ENCODE measurements around the gene OR5AU1. TPM values are rescaled to one million over a fixed set of nuclear protein-coding genes. Genes with fewer than 3 reads are reported as not detected.

OR5AU1 gene
- total RNA-seq, 2 experiments from 2014 or later, result 0.07 TPM; not detected in 1

DNA sequence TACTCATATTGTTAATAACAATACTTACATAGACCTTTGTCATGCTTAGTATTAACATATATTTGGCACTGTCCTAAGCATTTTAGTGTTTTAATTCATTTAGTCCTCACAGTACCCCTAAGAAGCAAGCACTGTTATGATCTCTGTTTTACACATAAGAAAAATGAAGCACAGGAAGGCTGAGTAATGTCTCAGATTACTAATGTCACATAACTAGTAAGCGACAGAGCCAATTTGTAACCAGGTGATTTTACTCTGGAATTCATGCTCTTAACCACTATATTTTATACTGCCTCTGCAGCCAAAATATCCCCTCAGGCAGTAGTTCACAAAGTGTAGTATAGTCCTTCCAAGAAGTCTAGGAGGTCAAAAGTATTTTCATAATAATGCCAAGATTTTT, 34.7 kb downstream of the OR5AU1 start:
- ChIA-PET CTCF (interaction anchor here (1.8 kb wide), 1 partner anchor 107 kb away, joined by 7 read pairs; no protein-coding TSS in a partner anchor), POLR2A (no interaction called here)
- peaks cover 18% of the 10 kb centered on the region for H3K27me3 Mint-ChIP-seq
- no peaks in the 10 kb centered on the region for H3K9me3 Mint-ChIP-seq
- intact Hi-C loops (cut with micrococcal nuclease), result no loop called here
- ATAC-seq, result no peak
- no peak for DNase-seq
- H3K36me3 Mint-ChIP-seq (ENCODE audit: low read depth), result no peaks in the 10 kb centered on the region
- no peaks in the 10 kb centered on the region for H3K4me1 Mint-ChIP-seq (ENCODE audit: low read depth)
- TF ChIP-seq, protein P1, sequence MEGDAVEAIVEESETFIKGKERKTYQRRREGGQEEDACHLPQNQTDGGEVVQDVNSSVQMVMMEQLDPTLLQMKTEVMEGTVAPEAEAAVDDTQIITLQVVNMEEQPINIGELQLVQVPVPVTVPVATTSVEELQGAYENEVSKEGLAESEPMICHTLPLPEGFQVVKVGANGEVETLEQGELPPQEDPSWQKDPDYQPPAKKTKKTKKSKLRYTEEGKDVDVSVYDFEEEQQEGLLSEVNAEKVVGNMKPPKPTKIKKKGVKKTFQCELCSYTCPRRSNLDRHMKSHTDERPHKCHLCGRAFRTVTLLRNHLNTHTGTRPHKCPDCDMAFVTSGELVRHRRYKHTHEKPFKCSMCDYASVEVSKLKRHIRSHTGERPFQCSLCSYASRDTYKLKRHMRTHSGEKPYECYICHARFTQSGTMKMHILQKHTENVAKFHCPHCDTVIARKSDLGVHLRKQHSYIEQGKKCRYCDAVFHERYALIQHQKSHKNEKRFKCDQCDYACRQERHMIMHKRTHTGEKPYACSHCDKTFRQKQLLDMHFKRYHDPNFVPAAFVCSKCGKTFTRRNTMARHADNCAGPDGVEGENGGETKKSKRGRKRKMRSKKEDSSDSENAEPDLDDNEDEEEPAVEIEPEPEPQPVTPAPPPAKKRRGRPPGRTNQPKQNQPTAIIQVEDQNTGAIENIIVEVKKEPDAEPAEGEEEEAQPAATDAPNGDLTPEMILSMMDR (IDR thresholded peaks at IDR 0.05), result no peak
- no peak overlapping the region for H3K27ac Mint-ChIP-seq
- no peak overlapping the region for H3K4me3 Mint-ChIP-seq

DNA sequence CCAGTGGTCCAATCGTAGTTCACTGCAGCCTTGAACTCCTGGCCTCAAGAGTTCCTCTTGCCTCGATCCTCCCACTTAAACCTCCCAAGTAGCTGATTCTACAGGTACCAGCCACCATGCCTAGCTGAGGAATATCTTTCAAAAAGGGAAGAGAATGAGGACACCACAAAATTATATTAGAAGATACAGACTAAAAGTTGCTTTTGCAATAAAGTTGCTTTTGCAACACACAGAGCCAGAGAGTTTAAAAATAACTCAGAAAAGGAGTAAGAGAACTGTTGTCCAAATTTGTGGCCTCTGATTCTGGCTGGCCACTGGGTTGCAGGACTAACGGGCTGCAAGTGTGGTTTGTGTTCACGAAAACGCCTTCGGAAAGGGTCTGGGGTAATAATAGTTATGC, 35.2 kb downstream of the OR5AU1 start:
- CTCF ChIA-PET, result interaction anchor here (1.2 kb wide), 1 partner anchor 362 kb away, joined by 4 read pairs; no protein-coding TSS in a partner anchor
- POLR2A ChIA-PET, result no interaction called here
- no peak overlapping the region for H3K27ac Mint-ChIP-seq
- DNase-seq, result no peak
- peaks cover 17% of the 10 kb centered on the region for H3K27me3 Mint-ChIP-seq
- TF ChIP-seq, protein P1 (IDR thresholded peaks at IDR 0.05), result no peak
- intact Hi-C loops (cut with micrococcal nuclease), result no loop called here
- no peaks in the 10 kb centered on the region for H3K9me3 Mint-ChIP-seq
- no peak overlapping the region for H3K4me3 Mint-ChIP-seq
- no peak for ATAC-seq
- H3K4me1 Mint-ChIP-seq (ENCODE audit: low read depth), result no peaks in the 10 kb centered on the region
- H3K36me3 Mint-ChIP-seq (ENCODE audit: low read depth), result no peaks in the 10 kb centered on the region

DNA sequence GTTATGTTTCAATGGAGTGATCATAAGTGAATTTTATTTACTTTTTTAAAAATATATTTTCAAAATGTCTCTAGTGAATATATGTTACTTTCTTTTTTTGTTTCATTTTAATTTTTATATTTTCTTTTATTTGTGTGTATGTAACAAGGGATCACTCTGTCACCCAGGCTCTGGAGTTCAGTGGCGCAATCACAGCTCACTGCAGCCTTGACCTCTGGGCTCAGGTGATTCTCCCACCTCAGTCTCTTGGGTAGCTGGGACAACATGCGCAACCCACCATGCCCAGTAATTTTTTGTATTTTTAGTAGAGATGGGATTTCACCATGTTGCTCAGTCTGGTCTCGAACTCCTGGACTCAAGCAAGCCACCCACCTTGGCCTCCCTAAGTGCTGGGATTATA, 36.9 kb downstream of the OR5AU1 start:
- Mint-ChIP-seq H3K4me1 (ENCODE audit: low read depth) (no peaks in the 10 kb centered on the region), H3K27ac (no peak overlapping the region), H3K27me3 (peaks cover 13% of the 10 kb centered on the region), H3K36me3 (ENCODE audit: low read depth) (no peaks in the 10 kb centered on the region), H3K4me3 (no peak overlapping the region), H3K9me3 (no peaks in the 10 kb centered on the region)
- CTCF ChIA-PET, result no interaction called here
- POLR2A ChIA-PET, result no interaction called here
- TF ChIP-seq, protein P1 (IDR thresholded peaks at IDR 0.05), result no peak
- intact Hi-C loops (cut with micrococcal nuclease), result no loop called here
- DNase-seq, result no peak
- ATAC-seq, result no peak

DNA sequence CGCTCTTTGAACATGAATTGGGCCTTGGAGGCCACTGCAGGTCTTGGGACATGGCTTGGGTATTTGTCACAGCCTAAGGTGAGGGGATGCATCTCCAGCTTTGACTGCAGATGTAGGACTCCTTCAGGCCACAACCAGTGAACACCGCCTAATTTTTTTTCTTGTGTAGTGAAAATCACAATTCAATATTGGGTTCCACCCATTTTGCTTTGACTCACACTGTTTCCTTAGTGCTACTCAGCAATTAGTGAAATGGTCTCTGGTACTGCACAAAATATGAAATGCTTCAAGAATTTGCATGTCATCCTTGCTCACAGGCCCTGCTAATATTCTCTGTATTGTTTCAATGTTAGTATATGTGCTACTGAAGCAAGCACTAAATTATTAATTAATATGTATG, 42.5 kb downstream of the OR5AU1 start:
- ATAC-seq, result no peak
- no peaks in the 10 kb centered on the region for H3K9me3 Mint-ChIP-seq
- ChIA-PET POLR2A (interaction anchor here (1.1 kb wide), 1 partner anchor 10 kb away, joined by 3 read pairs; no protein-coding TSS in a partner anchor), CTCF (interaction anchor here (1.3 to 13.2 kb wide), 2 partner anchors 16 to 97 kb away, joined by 3 to 267 read pairs; no protein-coding TSS in a partner anchor)
- no peak overlapping the region for H3K27ac Mint-ChIP-seq
- intact Hi-C loops (cut with micrococcal nuclease), result no loop called here
- TF ChIP-seq, protein P1 (IDR thresholded peaks at IDR 0.05), result no peak
- no peak for DNase-seq
- H3K4me3 Mint-ChIP-seq, result no peak overlapping the region
- H3K4me1 Mint-ChIP-seq (ENCODE audit: low read depth), result peaks cover 4% of the 10 kb centered on the region
- H3K27me3 Mint-ChIP-seq, result no peaks in the 10 kb centered on the region
- no peaks in the 10 kb centered on the region for H3K36me3 Mint-ChIP-seq (ENCODE audit: low read depth)

DNA sequence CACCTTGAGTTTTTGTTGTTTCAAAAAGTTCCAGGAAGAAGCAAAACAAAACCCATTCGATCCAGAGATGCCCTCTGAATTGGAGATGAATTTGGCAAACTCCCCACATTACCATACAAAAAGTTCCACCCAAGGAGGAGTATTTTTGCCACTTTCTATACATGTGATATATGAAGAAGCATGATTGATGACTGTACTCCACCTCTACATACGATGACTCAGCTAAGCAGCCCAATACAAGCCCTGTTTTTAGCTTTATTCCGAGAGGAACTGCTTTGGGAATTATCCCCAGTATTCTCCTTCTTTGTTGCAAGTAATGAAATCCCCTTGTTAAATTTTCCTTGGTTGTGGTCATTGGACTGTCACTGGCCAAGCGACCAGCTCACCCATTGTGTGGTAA, 43.6 kb downstream of the OR5AU1 start:
- DNase-seq, result no peak
- POLR2A ChIA-PET, result interaction anchor here (1.1 kb wide), 1 partner anchor 11 kb away, joined by 3 read pairs; no protein-coding TSS in a partner anchor
- no peaks in the 10 kb centered on the region for H3K9me3 Mint-ChIP-seq
- H3K36me3 Mint-ChIP-seq (ENCODE audit: low read depth), result no peaks in the 10 kb centered on the region
- peaks cover 4% of the 10 kb centered on the region for H3K4me1 Mint-ChIP-seq (ENCODE audit: low read depth)
- TF ChIP-seq, protein P1 (IDR thresholded peaks at IDR 0.05), result no peak
- H3K27ac Mint-ChIP-seq, result no peak overlapping the region
- H3K27me3 Mint-ChIP-seq, result no peaks in the 10 kb centered on the region
- CTCF ChIA-PET, result interaction anchor here (1.3 to 13.2 kb wide), 2 partner anchors 15 to 96 kb away, joined by 3 to 267 read pairs; no protein-coding TSS in a partner anchor
- intact Hi-C loops (cut with micrococcal nuclease), result no loop called here
- no peak for ATAC-seq
- no peak overlapping the region for H3K4me3 Mint-ChIP-seq

Data from activated CD8-positive, alpha-beta T cell treated with anti-CD3 and anti-CD28 coated beads for 36 hours (primary cell).